ENCODE data around the gene TERT. TPM values are rescaled to one million over a fixed set of nuclear protein-coding genes. Genes with fewer than 3 reads are reported as not detected.

TERT gene
- total RNA-seq, 1 experiment from 2014 or later = 6.1 TPM

GRCh38 chr5:1220831-1221230 is 74.0 kb downstream of the TERT start:
- Histone ChIP-seq H3K36me3 (ENCODE audit: control insufficient read depth, insufficient read depth, low read length) (no peaks in the 10 kb centered on the region), H3K4me3 (ENCODE audit: low read depth, low read length) (no peak overlapping the region), H3K4me1 (no peaks in the 10 kb centered on the region), H3K9me3 (no peaks in the 10 kb centered on the region), H3K27me3 (replicated peaks; ENCODE audit: control insufficient read depth, insufficient read depth, low read length) (no peaks in the 10 kb centered on the region)
- Mint-ChIP-seq H3K27ac (ENCODE audit: unreplicated experiment) (no peak overlapping the region), H3K36me3 (ENCODE audit: insufficient read depth, unreplicated experiment) (no peaks in the 10 kb centered on the region), H3K9me3 (ENCODE audit: unreplicated experiment) (no peaks in the 10 kb centered on the region), H3K4me1 (ENCODE audit: low read depth, unreplicated experiment) (no peaks in the 10 kb centered on the region), H3K4me3 (ENCODE audit: unreplicated experiment) (no peak overlapping the region), H3K27me3 (ENCODE audit: insufficient read depth, unreplicated experiment) (peaks cover under 1% of the 10 kb centered on the region)
- ChIA-PET POLR2A (no interaction called here), CTCF (no interaction called here)
- intact Hi-C loops (cut with micrococcal nuclease; ENCODE audit: unreplicated experiment) = no loop called here
- TF ChIP-seq CTCF (IDR thresholded peaks at IDR 0.05; ENCODE audit: insufficient read depth in 1 of 2, low read depth in 1 of 2, low read length in 1 of 2, severe bottlenecking in 1 of 2, unreplicated experiment in 1 of 2) = no peak
- BruUV-seq (replicated peaks) = no TSS peak
- DNase-seq = no peak

GRCh38 chr5:1220351-1220750 is 74.5 kb downstream of the TERT start:
- no peaks in the 10 kb centered on the region for H3K36me3 ChIP-seq (ENCODE audit: control insufficient read depth, insufficient read depth, low read length)
- no peaks in the 10 kb centered on the region for H3K36me3 Mint-ChIP-seq (ENCODE audit: insufficient read depth, unreplicated experiment)
- DNase-seq = no peak
- no peak overlapping the region for H3K4me3 Mint-ChIP-seq (ENCODE audit: unreplicated experiment)
- TF ChIP-seq CTCF (IDR thresholded peaks at IDR 0.05; ENCODE audit: insufficient read depth in 1 of 2, low read depth in 1 of 2, low read length in 1 of 2, severe bottlenecking in 1 of 2, unreplicated experiment in 1 of 2) = no peak
- POLR2A ChIA-PET = no interaction called here
- intact Hi-C loops (cut with micrococcal nuclease; ENCODE audit: unreplicated experiment) = no loop called here
- no peak overlapping the region for H3K4me3 ChIP-seq (ENCODE audit: low read depth, low read length)
- H3K27me3 Mint-ChIP-seq (ENCODE audit: insufficient read depth, unreplicated experiment) = no peaks in the 10 kb centered on the region
- no peaks in the 10 kb centered on the region for H3K27me3 ChIP-seq (replicated peaks; ENCODE audit: control insufficient read depth, insufficient read depth, low read length)
- H3K4me1 Mint-ChIP-seq (ENCODE audit: low read depth, unreplicated experiment) = no peaks in the 10 kb centered on the region
- BruUV-seq (replicated peaks) = no TSS peak
- H3K4me1 ChIP-seq = no peaks in the 10 kb centered on the region
- H3K9me3 ChIP-seq = no peaks in the 10 kb centered on the region
- no peaks in the 10 kb centered on the region for H3K9me3 Mint-ChIP-seq (ENCODE audit: unreplicated experiment)
- CTCF ChIA-PET = no interaction called here
- no peak overlapping the region for H3K27ac Mint-ChIP-seq (ENCODE audit: unreplicated experiment)

GRCh38 chr5:1219768-1220100 is 75.1 kb downstream of the TERT start:
- Mint-ChIP-seq H3K27me3 (ENCODE audit: insufficient read depth, unreplicated experiment) (no peaks in the 10 kb centered on the region), H3K36me3 (ENCODE audit: insufficient read depth, unreplicated experiment) (no peaks in the 10 kb centered on the region), H3K27ac (ENCODE audit: unreplicated experiment) (no peak overlapping the region), H3K9me3 (ENCODE audit: unreplicated experiment) (no peaks in the 10 kb centered on the region), H3K4me1 (ENCODE audit: low read depth, unreplicated experiment) (no peaks in the 10 kb centered on the region), H3K4me3 (ENCODE audit: unreplicated experiment) (no peak overlapping the region)
- H3K27me3 ChIP-seq (replicated peaks; ENCODE audit: control insufficient read depth, insufficient read depth, low read length) = no peaks in the 10 kb centered on the region
- H3K4me1 ChIP-seq = no peaks in the 10 kb centered on the region
- H3K4me3 ChIP-seq (ENCODE audit: low read depth, low read length) = no peak overlapping the region
- BruUV-seq (replicated peaks) = no TSS peak
- ChIA-PET CTCF (interaction anchor here (0.7 kb wide), 1 partner anchor 15 kb away, joined by 3 read pairs; no protein-coding TSS in a partner anchor), POLR2A (no interaction called here)
- H3K9me3 ChIP-seq = no peaks in the 10 kb centered on the region
- intact Hi-C loops (cut with micrococcal nuclease; ENCODE audit: unreplicated experiment) = no loop called here
- no peaks in the 10 kb centered on the region for H3K36me3 ChIP-seq (ENCODE audit: control insufficient read depth, insufficient read depth, low read length)
- no peak for DNase-seq
- no peak for TF ChIP-seq CTCF (IDR thresholded peaks at IDR 0.05; ENCODE audit: insufficient read depth in 1 of 2, low read depth in 1 of 2, low read length in 1 of 2, severe bottlenecking in 1 of 2, unreplicated experiment in 1 of 2)

All from Caco-2 (cell line).